ENCODE results near the gene SEMA4C. TPM values are rescaled to one million over a fixed set of nuclear protein-coding genes. Genes with fewer than 3 reads are reported as not detected.

Gene SEMA4C
- total and polyA plus RNA-seq, 9 of the 15 experiments (the other 6 are each of a cell fraction or from before 2014, with no cell fraction given) = 0.32 to 59.7 (median 23.9) TPM

DNA sequence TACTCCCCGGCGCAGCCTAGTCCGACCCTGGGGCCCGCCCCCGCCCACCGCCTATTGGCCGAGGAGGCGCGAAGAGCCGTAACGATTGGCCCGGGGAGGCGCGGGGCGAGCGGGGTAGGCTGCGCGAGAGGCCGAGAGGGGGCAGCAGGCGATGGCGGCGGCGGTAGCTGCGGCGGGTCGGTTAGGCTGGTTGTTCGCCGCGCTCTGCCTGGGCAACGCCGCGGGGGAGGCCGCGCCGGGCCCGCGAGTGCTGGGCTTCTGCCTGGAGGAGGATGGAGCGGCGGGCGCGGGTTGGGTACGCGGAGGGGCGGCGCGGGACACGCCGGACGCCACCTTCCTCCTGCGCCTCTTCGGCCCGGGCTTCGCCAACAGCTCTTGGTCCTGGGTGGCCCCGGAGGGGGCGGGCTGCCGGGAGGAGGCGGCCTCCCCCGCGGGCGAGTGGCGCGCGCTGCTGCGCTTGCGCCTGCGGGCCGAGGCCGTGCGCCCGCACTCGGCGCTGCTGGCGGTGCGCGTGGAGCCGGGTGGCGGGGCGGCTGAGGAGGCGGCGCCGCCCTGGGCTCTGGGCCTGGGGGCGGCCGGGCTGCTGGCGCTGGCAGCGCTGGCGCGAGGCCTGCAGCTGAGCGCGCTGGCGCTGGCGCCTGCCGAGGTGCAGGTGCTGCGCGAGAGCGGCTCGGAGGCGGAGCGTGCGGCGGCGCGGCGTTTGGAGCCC lies 53.6 kb downstream of the SEMA4C start, which contains the start of gene CNNM3 (continued):
- no peak for TF ChIP-seq CHD7 (IDR thresholded peaks at IDR 0.05; ENCODE audit: low read depth, low read length)
- TF ChIP-seq MBD2 (IDR thresholded peaks at IDR 0.05; ENCODE audit: borderline replicate concordance, low read depth) = peak; percentile 87
- no peak for TF ChIP-seq ZC3H4 (CRISPR knock-in tag; IDR thresholded peaks at IDR 0.05; ENCODE audit: borderline replicate concordance)
- TF ChIP-seq, protein P1, sequence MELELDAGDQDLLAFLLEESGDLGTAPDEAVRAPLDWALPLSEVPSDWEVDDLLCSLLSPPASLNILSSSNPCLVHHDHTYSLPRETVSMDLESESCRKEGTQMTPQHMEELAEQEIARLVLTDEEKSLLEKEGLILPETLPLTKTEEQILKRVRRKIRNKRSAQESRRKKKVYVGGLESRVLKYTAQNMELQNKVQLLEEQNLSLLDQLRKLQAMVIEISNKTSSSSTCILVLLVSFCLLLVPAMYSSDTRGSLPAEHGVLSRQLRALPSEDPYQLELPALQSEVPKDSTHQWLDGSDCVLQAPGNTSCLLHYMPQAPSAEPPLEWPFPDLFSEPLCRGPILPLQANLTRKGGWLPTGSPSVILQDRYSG (tag; conservative IDR thresholded peaks at IDR 0.05; ENCODE audit: low read depth) = no peak
- no peak for TF ChIP-seq ZNF644 (tag; IDR thresholded peaks at IDR 0.05; ENCODE audit: low read depth)
- no peak for TF ChIP-seq TCF3 (CRISPR knock-in tag; IDR thresholded peaks at IDR 0.05)
- TF ChIP-seq, protein P2, sequence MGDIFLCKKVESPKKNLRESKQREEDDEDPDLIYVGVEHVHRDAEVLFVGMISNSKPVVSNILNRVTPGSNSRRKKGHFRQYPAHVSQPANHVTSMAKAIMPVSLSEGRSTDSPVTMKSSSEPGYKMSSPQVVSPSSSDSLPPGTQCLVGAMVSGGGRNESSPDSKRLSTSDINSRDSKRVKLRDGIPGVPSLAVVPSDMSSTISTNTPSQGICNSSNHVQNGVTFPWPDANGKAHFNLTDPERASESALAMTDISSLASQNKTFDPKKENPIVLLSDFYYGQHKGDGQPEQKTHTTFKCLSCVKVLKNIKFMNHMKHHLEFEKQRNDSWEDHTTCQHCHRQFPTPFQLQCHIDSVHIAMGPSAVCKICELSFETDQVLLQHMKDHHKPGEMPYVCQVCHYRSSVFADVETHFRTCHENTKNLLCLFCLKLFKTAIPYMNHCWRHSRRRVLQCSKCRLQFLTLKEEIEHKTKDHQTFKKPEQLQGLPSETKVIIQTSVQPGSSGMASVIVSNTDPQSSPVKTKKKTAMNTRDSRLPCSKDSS (IDR thresholded peaks at IDR 0.05; ENCODE audit: low read depth, partially characterized antibody) = no peak
- TF ChIP-seq, protein P3, sequence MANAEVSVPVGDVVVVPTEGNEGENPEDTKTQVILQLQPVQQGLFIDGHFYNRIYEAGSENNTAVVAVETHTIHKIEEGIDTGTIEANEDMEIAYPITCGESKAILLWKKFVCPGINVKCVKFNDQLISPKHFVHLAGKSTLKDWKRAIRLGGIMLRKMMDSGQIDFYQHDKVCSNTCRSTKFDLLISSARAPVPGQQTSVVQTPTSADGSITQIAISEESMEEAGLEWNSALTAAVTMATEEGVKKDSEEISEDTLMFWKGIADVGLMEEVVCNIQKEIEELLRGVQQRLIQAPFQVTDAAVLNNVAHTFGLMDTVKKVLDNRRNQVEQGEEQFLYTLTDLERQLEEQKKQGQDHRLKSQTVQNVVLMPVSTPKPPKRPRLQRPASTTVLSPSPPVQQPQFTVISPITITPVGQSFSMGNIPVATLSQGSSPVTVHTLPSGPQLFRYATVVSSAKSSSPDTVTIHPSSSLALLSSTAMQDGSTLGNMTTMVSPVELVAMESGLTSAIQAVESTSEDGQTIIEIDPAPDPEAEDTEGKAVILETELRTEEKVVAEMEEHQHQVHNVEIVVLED (CRISPR knock-in tag; IDR thresholded peaks at IDR 0.05) = peak; percentile 34
- TF ChIP-seq CBX5 (IDR thresholded peaks at IDR 0.05; ENCODE audit: borderline replicate concordance, low read depth) = no peak
- TF ChIP-seq SRF (CRISPR knock-in tag; IDR thresholded peaks at IDR 0.05) = no peak
- TF ChIP-seq HOXB6 (CRISPR knock-in tag; IDR thresholded peaks at IDR 0.05; ENCODE audit: borderline replicate concordance) = no peak
